Activated CD8-positive, alpha-beta memory T cell treated with anti-CD3 and anti-CD28 coated beads, Interleukin-2, amount 50 U/mL, for 24 hours (primary cell): ENCODE results near the gene ARPC2.

Experiments
- DNase-seq: peaks from one replicate; pipeline ENCODE4 v3.0.0-alpha.2; 2020; ENCODE audit errors: extremely low read depth

ARPC2 gene

DNA sequence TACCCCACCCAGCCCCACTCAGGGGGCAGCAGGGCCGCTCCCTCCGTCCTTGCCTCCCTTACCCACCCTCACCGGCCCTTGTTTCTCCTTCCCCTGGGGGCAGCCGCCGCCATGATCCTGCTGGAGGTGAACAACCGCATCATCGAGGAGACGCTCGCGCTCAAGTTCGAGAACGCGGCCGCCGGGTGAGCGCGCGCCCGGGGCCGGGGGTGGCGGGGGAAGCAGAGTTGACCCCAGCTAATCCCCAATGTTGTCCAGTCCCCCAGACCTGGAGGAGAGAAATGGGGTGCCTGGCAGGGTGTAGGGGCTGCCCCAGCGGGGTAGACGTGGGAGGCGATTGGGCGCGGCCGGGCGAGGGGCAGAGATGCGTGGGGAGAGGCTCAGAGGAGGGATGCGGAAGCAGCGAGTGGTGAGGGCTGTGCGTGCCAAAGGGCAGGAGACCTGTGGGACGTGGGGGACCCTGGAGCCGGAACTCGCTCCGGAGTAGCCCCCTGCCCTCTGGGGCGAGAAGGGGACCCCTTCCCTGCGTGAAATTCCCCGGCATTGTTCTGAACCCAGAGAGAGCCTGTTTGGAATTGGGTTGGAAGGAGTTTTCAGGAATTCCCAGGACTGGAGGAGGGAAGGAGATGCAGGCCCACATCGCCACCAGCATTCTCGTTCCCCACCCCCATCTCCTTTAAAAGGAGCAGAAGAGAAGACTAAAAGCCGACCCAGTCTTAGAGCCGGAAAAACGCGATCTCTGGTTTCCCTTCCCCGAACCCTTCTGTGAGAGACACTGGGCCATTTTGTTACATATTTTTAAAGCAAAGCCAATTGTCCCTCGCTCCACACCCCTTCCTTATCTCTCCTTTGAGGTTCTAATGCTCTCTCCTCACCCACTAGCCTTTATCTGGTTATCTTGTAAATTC lies 625 bp downstream of the ARPC2 start:
- DNase-seq, result peak; percentile 56

DNA sequence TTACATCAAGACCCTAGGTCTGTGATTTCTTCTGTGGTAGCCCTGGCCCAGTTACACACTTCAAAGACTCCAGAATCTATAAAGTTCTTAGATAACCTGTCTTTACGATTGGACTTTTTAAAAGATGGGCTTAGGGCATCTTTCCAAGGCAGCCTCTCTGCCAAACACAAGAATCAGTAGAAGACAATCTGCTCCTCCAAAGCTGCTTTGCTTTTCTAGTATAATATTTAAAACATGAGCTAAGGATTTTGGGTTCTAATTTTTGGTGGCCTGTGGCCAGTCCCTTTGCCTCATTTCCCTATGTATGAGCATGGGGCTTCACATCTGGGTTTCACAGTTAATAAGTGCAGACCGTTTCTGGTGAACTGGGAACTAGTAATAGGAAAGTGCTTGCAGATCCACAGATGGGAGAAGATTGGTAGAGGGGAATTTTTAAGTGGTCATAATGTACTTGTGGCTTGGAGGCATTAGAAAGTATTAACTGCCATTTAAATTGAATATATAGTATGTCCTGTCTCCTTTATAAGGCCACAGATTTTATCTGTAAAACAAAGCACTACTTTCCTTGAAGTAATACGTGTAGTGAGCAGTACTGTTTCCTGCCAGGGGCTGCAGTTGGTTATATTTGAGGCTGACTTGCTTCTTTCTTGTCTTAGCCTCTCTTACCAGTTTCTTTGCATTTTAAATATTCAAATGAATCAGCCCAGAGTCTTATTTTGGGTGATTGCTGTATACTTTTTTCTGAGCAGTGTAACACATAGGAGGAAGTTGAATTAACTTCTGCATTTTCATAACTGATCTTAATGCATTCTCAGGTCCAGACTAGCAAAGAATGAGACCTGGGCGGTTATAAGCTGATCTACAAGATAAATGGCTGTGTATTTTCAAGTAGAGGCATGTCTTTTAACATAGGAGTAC lies 1.5 kb downstream of the ARPC2 start:
- no peak for DNase-seq

DNA sequence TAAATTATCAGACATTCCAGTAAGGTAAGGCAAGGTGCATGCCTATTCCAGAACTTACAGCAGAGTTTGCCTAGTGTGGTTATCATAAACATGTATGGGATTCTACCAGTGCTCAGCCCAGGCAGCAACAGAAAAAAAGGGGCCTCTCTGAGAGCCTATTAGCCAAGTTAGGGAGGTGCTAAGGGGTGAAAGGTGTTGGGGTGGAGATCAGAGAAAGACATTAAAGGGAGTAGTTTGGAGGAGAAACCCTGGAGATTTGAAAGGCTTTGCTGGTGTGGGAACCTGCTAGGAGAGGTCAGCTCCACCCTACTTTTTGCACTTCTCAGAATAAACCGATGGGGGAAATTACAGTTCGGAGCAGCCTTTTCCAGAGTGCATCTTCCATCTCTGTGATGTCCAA lies 2.9 kb downstream of the ARPC2 start:
- DNase-seq, result no peak

DNA sequence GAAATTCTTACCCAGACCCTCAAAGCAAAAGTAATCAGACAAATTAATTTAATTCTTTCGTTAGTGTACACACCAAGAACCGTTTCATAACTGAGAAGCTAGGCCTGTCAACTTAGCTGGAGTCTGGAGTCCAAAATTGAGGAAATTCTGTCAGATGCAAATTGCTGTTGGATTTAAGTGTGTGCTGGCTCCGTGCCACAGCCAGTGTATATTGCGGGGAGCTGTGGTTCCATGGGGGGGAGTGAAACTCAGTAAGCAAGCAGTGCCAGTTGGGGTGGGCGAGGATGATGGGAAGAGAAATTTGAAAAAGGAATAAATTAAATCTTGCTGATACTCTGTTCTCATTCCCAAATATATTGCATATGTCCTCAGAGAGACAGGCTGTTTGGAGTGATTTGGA lies 4.0 kb downstream of the ARPC2 start:
- DNase-seq, result no peak

DNA sequence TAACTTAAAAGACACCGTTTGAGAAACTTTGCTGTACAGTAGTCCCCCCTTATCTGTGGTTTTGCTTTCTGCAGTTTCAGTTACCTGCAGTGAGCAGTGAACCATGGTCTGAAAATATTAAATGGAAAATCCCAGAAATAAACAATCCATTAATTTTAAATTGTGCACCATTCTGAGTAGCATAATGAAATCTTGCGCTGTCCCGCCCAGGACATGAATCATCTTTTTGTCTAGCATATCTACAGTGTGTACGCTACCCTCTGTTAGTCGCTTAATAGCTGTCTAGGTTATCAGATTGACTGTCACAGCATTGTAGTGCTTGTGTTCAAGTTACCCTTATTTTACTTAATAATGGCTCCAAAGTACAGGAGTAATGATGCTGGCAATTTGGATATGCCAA lies 6.1 kb downstream of the ARPC2 start:
- no peak for DNase-seq

DNA sequence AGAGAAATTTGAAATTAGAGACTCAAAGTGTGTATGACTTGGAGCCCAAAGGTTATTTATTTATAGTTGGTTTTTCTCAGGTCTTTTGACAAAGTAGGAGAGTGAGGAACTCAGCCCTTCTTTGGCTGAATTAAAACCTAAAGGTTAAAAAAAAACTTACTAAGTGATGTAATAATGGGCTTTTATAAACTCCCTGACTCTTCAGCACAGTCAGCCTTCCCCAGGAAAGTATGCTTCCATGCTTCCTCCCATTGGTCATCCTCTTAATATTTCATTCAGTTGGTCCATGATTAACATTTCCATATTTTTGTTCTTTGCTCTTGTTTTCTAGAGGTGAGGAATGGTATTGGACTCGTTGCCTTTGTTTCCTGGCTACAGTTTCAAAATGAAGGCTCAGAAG lies 7.2 kb downstream of the ARPC2 start:
- DNase-seq, result no peak

DNA sequence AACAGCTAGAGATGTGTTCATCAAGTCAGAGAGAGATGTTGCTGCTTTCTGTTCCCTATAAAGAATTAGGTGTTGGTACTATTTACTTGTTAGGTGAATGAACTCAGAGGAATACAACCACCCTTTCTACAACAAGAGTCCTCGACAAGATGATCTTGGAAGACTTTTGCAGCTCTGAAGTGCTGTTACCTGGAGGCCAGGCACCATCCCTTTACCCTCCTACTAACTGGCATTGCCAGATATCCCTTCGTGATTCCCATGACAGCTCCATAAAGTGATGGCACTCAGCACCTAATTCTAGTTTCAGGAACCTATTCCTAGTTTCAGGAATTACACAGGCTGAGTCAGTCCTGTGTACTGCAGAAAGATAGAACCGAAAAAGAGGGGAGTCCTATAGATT lies 9.9 kb downstream of the ARPC2 start:
- no peak for DNase-seq

DNA sequence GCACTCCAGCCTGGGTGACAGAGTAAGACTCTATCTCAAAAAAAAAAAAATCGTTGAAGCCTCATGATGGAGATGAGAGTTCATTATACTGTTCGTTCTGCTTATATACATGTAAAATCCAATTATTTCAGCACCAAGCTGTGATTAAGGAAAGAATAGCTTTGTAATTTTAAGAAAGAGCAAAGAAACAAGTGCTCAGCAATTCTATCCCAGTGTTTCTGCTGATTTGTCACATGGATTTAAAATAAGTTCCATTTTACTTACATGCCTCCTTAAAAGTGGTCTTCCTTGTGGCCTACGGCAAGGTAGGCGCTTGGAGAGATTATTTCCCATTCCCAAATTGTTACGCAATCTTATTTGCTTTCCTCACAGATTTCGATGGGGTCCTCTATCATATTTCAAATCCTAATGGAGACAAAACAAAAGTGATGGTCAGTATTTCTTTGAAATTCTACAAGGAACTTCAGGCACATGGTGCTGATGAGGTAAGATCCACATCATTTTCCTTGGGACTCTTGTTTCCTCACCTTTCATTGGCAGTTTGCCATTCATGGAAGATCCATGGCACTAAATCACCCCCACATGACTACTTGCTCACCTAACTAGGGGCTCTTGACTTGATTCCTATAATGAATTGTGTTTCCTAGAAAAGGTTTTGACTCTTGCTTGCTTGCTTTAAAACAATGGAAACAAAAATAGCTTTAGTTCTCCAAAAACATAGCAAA lies 11.5 kb downstream of the ARPC2 start:
- no peak for DNase-seq

DNA sequence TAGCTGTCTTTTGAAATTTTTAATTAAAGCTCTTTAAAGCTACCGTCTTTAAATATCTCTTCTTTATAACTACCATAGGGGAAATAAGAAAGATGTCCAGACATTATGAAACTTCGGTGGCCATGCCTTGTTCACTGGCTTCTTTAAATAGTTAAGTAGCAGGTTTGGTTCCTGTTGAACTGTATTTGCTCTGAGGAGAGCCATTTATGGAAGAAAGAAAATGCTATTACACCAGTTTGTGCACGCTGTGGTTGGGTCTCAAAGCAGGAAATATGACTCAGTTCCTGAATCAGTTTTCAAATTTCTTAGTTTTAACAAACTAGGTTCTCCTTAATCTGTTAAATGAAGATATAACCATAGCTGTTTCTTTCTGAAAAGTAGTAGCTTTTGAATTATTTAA lies 12.2 kb downstream of the ARPC2 start:
- no peak for DNase-seq

DNA sequence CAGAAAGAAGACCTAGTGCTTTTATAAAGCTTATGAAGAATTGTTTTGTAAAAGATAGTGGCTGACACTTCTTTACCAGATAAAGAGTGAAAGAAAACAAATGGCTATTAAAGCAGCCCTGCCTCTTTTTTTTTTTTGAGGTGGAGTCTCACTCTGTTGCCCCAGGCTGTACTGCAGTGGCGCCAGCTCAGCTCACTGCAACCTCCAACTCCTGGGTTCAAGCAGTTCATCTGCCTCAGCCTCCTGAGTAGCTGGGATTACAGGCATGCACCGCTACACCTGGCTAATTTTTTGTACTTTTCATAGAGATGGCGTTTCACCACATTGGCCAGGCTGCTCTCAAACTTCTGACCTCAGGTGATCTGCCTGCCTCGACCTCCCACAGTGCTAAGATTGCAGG lies 12.9 kb downstream of the ARPC2 start:
- no peak for DNase-seq

DNA sequence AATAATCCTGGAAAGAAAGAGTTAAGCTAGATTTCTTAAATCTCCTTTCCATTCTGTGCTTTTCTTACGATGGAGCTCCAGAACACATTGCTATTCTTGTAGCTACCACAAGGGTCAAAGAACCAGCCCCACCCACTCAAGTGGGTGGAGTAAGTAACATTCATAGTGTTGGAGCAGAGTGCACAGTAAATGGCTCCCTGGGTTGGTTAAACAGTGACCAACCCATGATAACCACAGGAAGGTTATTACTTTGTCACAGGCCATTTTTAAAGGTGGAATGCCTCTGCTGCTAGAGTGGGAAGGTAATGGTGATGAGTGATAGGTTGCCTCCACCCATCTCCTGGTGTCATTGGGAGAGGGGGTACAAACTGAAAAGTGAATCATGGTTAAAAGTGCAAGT lies 13.9 kb downstream of the ARPC2 start:
- DNase-seq, result no peak

DNA sequence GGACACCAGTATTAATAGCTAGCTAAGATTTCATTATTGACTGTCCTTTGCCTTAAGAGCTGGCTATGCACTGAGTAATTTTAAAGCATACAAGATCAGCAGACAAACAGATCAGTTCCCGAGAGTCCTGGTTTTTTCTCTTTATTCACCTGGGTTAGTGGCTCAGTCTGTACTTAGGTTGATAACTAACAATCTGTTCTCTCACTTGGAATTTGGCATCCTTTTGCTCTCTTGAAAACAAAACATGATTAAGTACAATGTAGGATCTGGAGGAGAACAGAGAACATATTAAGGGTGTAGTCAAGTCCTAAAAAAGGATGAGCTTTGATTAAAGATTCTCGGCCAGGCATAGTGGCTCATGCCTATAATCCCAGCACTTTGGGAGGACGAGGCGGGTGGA lies 16.6 kb downstream of the ARPC2 start:
- no peak for DNase-seq

DNA sequence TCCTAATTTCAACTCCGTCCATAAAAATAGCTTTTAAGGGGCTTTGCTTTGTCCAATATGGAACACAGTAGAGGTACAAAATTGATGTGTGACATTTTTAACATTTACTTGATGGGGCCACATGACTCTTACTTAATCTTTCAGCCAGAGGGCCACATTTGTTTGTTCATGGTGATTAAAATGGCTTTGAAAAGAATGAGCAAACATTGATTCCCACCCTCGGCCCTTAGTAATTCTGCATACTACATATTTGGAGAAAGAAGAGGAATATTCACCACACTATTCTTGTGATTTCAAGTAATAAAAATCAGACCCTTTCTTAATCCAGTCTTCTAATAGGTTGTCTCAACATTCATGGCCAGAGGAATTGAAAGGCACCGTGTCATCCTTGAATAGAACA lies 17.5 kb downstream of the ARPC2 start:
- DNase-seq, result no peak

DNA sequence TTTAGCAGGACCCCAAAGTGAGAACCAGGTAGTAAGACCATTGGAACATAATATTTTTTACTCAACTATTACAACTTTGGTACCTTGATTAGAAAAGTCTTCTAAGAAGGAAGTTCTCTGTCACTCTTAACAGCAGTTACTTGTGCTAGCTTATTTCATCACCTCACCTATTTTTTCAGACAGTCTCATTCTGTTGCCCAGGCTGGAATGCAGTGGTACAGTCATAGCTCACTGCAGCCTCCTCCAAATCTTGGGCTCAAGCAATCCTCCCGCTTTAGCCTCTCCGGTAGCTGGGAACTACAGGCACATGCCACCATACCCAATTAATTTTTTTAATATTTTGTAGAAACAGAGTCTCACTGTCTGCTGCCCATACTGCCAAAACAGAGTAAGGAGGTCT lies 18.0 kb downstream of the ARPC2 start:
- no peak for DNase-seq

DNA sequence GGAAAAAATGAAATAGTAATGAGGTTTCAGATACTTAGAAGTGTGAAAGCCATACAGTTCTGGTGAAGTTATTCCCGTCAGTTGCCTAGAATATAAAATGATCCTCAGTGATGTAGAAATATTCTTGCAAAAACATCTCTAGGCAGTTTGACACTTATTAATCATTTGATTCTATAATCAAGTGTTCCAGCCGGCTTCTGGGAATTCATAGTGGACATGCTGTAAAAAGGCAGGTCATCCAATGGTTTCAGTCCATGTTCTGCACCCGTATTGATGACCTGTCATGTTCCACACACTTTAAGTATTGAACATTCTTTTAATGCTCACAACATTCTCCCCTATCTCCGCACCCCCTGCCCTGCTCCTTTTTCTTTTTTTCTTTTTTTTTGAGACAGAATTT lies 19.8 kb downstream of the ARPC2 start:
- no peak for DNase-seq

DNA sequence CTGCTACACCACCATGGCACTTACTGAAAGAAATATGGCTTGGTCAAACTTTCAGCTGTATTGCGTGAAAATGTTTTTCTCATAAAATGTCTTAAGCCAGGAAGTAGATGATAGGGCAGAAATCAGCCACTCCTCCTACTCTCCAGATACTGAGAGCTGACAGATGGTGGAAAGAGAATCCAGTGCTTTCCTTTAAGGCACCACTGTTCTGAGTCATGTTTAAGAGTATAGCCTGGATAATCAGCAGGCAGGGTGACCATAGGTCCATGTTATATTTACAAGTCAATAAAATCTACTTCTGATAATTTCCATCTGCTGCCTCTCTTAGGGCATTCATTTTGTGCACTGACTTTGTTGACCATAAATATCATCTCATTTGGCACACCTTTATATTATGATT lies 21.9 kb downstream of the ARPC2 start:
- DNase-seq, result no peak

DNA sequence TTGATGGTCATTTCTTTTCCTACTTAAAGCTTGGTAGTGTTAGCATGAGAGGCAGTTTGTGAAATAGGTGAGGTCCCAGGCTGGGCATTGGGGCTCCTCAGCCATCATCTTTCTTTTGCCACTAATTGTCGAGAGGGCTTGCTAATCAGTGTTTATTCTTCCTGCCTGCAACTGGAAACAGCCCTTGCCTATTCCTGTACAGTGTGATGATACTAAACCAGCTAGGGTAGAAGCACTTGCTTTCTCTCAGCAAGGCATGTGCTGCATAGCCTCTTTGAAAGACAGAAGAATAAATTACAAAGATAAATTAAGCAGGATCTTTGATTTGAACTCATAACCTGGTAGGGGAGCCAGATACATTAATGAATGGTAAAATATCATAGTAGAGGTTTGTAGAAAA lies 27.2 kb downstream of the ARPC2 start:
- DNase-seq, result no peak

DNA sequence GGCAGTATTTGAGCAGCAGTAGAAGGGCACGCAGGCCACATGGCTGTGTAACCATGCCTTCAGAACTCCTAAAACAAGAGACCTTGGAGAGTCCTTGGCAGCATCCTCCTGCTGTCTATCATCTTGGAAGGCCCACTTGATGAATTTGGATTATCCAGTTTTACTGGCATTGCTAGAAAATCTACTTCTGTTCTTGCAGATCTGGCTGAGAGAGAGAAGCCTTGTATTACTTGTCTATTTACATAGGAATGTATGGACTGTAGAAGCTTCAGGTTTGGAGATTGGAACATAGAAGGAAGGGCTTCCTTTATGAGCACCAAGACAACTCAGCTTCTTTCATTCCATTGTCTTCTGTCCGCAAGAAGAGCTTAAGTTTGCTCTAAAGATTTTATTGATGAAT lies 27.7 kb downstream of the ARPC2 start:
- no peak for DNase-seq

DNA sequence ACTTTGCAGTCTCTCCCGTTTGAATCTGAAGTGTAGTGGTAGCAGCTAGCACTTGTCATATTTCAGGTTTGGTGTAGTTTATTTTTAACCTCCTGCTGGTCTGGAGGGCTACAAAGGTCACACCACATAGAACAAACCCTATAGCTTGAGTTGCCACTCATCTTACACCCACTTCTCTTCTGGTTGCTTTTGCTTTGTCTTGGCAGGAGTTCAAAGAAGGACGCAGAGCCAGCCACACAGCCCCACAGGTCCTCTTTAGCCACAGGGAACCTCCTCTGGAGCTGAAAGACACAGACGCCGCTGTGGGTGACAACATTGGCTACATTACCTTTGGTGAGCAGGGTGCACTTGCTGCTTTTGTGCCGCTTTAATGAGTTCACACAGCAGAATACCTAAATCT lies 28.2 kb downstream of the ARPC2 start:
- no peak for DNase-seq

DNA sequence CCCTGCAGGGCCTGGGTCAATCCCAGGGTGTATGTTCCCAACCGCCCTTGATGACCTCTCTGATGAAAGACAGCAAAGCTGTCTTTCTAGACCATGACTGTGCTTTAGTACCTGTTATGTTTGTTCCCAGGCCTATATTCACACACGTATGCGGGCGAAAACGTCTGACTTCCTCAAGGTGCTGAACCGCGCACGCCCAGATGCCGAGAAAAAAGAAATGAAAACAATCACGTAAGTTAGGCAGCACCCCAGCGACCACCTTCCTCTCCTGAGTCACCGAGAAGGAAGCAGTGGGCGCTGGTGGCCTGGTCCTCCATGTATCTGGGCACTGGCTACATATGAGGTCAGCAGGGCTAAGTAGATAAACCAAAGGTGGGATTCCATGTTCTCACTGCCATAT lies 32.7 kb downstream of the ARPC2 start:
- no peak for DNase-seq

DNA sequence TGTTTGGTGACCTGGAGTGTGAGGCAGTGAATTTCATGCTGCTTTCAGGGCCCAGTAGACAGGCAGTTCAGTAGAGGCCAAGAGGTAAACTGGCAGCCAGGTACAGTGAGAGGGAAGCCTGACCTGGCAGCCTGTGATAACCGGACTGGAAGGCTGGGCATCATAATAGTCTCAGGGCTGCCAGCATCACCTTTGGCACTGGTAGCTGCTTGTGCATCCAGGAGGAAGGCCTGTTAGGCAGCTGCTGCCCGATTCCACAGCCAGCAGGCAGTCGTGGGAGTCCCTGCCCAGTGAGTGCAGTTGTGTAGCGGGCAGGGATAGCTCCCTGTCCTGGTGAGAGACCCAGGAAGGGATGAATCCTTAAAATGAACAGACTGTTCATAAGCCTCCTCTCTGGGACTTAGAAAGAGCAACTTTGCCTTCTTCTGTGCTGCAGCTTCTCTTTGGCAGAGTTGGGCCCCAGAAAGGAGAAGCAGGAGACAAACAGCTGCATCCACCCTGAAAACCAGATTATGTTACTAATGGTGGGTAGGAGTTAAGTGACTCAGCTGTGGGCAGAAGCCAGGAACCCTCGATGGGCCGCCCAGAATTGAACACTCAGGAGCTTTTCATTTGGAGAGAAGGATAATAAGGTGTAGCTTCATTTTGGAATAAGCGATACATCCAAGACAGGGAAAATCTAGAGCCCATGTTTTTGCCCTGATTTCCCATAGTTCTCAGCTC lies 35.7 kb downstream of the ARPC2 start:
- no peak for DNase-seq

DNA sequence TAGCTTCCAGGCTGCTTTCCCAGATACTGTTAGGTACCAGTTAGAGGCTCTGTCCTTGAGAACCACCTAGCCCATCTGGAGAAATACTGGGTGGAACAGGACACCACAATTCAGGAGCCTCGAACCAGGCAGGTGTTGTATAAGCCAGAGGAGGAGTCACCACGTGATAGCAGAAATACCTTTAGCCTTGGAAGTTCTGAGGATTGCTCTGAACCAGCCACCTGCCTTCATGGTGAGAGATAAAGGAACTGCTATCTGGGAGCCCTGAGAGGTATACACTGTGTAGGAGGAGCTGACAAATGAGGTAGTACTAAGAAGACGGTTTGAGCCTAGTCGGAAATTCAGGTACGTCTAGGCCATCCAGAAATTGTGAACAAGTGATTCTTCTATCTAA lies 36.2 kb downstream of the ARPC2 start:
- no peak for DNase-seq
